GM10266 (cell line): ENCODE measurements around the gene ACAD11.

Experiments used
- DNase-seq: peaks from one replicate; pipeline ENCODE4 v3.0.0; 2012; ENCODE audit errors: extremely low spot score
- CTCF ChIP-seq: IDR thresholded peaks from 2 replicates; pipeline ENCODE4 v1.5.1; 2012; ENCODE audit warnings: mild to moderate bottlenecking, low read depth; ENCODE audit not compliant: control insufficient read depth, insufficient read depth; ENCODE audit errors: missing control alignments

The ACAD11 gene

DNA sequence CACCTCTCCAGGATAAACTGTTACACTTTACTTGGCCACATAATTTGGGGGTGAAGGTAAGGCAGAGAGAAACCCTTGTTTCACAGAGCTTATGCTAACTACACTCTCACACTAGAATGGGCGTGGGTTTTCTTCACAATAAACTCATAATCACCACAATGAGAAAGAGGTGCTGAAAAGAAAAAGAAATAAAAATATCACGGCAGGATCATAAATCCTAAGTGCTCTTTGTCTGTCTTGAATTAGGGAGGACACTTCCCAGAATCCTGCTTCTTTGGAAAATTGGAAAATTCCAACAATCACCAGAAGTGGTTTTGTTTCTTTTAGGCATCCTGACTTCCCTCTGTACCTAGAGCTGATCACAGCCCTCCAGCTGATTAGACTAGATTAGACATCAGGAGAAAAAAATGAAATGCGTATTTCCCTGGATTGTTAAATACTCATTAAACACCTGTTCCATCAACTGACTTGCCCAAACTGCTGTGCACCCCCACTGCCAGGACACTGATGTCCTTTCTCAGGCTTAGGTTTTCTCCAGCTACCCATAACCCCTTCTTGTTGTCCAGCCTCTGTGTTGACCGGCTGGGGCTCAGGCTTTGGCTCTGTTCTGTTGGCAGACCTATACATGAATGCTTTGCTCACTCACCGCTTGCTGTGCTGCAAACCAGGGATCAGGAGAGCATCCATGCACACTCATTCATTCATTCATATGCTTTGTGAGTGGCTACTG lies 104.1 kb downstream of the ACAD11 start:
- TF ChIP-seq CTCF, result no peak
- no peak for DNase-seq

- no peak for TF ChIP-seq CTCF
- no peak for DNase-seq
Measured at GRCh38 chr3:132554437-132554836, 105.2 kb downstream of the ACAD11 start.

DNA sequence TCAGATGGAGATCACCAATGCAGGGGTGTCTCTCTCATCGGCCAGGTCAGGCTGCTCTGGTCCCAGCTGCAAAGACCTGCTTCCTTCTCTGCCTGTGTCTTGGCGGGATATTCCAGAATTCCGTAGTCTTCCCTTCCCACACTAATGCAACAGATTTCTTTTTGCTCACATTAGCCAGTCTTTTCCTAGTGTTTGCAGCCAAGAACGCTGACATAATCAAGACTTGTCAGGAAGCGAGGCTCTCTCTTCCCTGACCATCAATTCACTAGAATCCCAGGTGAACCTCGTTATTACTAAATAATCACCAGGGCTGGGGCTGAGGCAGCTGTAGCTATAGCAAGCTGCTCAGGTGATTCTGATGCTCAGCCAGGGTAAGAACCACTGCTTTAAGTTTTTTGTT lies 105.8 kb downstream of the ACAD11 start:
- no peak for DNase-seq
- no peak for TF ChIP-seq CTCF

DNA sequence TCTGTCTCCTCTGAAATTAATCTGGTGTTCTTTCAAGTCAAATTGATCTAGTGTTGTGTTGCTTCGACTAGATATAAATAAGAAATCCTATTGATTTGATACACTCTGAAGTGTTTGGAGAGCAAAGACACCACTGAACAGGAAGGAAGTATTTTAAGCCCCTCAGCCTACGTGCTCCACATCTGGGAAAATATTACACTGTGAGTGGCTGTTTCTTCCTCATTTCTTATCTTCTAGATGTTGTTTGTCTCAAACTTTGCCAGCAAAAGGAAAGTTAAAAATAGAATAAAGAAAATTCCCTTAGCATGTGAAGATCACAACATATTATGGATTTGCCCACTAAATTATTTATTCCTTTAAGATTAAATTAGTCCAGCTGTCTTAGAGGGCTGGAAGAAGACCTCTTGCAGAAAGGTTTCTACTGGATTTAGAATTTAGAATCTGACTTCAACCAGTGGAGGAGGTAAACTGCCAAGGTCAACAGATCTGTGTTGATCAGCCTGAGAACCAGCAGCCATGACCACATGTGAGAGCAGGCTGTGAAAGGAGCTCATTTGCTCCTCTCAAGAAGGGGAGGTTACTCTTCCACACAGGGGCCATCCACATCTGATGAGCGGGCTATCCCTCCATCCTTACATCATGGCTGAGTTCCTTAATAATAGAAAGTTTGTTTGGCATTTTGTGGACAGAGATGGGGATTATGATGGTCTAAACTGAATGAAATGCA lies 108.9 kb downstream of the ACAD11 start:
- TF ChIP-seq CTCF, result no peak
- DNase-seq, result no peak

DNA sequence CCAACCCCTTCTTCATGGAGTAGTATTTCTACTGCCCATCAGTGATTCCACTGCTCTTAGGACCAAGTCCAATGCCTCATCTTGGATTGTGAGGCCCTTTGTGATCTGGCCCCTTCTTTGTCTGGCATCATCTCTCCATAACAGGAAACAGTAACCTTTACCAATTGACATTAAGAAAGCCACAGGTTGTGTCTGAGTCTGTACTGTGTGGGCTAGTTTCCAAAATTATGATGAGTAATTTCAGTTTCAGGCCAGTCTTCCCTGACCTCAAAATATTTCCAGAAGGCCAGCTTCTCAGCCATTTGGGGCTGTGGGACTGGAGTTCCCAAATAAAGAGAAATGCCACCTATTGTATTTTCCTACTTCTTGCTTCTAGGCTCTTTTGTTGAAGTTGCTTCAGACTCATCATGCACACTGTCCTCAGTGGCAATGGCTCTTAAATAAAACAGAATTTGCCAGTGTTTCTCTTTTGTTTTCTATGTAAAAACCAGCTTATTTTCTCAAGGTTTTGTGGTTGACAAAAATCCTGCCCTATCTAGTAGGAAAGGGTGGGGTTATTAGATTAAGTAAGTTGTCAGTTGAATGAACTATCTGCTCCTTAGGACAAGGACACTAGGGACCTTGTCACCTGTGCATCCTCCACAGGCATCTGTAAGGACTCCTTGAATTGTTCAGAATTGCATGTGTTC lies 109.6 kb downstream of the ACAD11 start:
- peak; percentile 11 for DNase-seq
- no peak for TF ChIP-seq CTCF

DNA sequence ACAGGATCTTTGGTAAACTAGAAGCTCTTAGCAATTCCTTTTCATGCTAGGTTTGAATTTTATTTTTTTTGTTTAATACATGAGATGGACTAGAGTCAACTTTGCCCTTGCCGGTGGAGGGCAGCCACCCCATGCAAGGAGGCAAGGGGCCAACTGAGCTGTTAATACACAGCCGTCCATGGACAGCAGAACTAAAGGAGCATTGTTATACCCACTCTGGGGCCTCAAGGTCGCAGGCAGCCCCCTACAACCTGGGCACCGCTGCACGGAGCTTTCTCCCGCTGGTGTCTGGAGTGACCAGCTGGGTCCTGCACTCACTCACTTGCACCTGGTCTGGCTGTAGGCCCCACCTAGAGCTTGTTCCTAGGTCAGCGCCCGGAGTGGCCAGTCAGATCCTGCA lies 110.4 kb downstream of the ACAD11 start:
- no peak for TF ChIP-seq CTCF
- no peak for DNase-seq

DNA sequence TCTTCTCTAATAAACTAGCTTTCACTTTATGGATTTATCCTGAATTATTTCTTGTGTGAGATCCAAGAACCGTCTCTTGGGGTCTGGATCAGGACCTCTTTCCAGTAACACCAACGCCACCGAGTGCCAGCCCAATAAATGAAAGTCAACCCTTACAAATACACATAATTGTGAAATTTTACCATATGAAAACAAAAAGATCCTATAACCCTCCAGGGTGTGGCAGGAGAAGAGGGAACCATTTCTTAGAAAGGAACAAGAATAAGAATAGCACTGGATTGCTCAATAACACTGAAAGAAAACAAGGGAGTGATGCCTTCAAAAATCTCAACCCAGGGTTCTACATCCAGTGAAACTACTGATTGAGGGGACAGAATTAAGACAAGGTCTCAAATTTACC lies 114.1 kb downstream of the ACAD11 start:
- TF ChIP-seq CTCF, result no peak
- DNase-seq, result no peak
